Measurements from ENCODE around the gene MEF2C. TPM values are rescaled to one million over a fixed set of nuclear protein-coding genes. Genes with fewer than 3 reads are reported as not detected.

The MEF2C gene
- total and polyA plus RNA-seq, 2 donors = 8.0 to 12.8 TPM

- H3K4me3 ChIP-seq (ENCODE audit: low read length in 2 of 2) = peak overlapping the region in 1 of 2 donors; percentile 40
- peaks cover 0 to 15% of the 10 kb centered on the region in 2 donors for H3K27me3 ChIP-seq (ENCODE audit: control insufficient read depth in 2 of 2, insufficient read depth in 1 of 2, low read length in 1 of 2)
- whole genome bisulfite sequencing = 14% methylated on average over 10 of the region's 10 CpGs
- H3K4me1 ChIP-seq (ENCODE audit: control insufficient read depth in 2 of 2, insufficient read depth in 2 of 2, low read length in 2 of 2) = peaks cover 0 to 11% of the 10 kb centered on the region in 2 donors
- no peaks in the 10 kb centered on the region for H3K9me3 ChIP-seq (ENCODE audit: control insufficient read depth in 2 of 2, insufficient read depth in 1 of 2, low read length in 1 of 2)
- no peaks in the 10 kb centered on the region for H3K36me3 ChIP-seq (ENCODE audit: control insufficient read depth in 2 of 2, insufficient read depth in 2 of 2, low read length in 1 of 2)
- no peak for DNase-seq (ENCODE audit: low read depth in 6 of 9, low spot score in 9 of 9)
- no peak overlapping the region for H3K27ac ChIP-seq (ENCODE audit: low read depth in 1 of 2, low read length in 1 of 2)
Measured at GRCh38 chr5:88890070-88890781, 7.2 kb upstream of the MEF2C start.

DNA sequence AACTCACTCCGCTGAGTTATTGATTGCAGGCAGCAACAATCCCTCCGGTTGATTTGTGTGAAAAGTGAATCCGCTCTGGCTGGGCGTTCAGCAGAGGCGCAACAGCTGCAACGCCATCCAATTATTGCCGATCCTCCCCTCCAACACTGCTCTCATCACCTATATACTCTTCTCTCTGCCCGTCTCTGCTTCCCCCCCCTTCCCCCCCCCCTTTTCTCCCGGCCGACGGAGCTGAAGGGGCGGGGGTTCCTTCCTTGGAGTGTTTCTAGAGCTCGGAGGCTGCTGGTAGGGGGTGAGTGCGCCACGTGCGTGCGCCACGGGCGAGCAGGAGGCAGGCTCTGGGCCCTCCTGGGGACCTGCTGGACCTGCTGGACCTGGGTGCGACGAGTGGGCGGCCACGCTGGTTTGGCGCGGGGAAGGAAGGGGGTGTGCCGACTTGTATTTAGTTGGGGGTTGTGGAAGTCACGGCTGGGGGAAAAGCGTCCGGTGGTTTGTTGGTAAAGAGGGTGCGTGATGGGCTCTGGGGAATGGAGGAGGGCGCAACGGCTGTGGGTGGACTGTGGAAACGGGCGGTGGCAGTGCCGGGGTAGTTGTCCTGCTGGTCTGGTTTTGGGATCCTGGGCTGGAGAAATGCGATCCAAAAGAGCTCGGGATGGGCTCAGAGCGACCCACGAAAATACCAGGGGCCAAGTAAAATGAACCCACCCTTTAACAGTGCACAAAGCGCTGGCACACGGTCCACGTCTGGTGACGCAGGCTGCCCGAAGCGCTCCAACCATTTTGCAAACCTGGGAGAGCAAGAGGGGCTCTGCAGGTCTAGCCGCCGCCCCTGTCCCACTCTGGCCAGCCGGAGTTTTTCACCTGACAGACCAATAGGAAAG is 6.4 kb upstream of the MEF2C start:
- Histone ChIP-seq H3K4me1 (ENCODE audit: control insufficient read depth in 2 of 2, insufficient read depth in 2 of 2, low read length in 2 of 2) (peaks cover 1 to 12% of the 10 kb centered on the region in 2 donors), H3K4me3 (ENCODE audit: low read length in 2 of 2) (peak overlapping the region; percentile 40 to 43), H3K36me3 (ENCODE audit: control insufficient read depth in 2 of 2, insufficient read depth in 2 of 2, low read length in 1 of 2) (no peaks in the 10 kb centered on the region), H3K9me3 (ENCODE audit: control insufficient read depth in 2 of 2, insufficient read depth in 1 of 2, low read length in 1 of 2) (no peaks in the 10 kb centered on the region), H3K27me3 (ENCODE audit: control insufficient read depth in 2 of 2, insufficient read depth in 1 of 2, low read length in 1 of 2) (peaks cover 1 to 16% of the 10 kb centered on the region in 2 donors), H3K27ac (ENCODE audit: low read depth in 1 of 2, low read length in 1 of 2) (no peak overlapping the region)
- DNase-seq (ENCODE audit: low read depth in 6 of 9, low spot score in 9 of 9) = peak in 1 of 9 donors; percentile 40
- under 1% methylated on average over 48 of the region's 48 CpGs for WGBS

- H3K36me3 ChIP-seq (ENCODE audit: control insufficient read depth in 2 of 2, insufficient read depth in 2 of 2, low read length in 1 of 2) = no peaks in the 10 kb centered on the region
- H3K4me3 ChIP-seq (ENCODE audit: low read length in 2 of 2) = peak overlapping the region in 1 of 2 donors; percentile 40
- 9% methylated on average over 9 of the region's 9 CpGs for WGBS
- no peak overlapping the region for H3K27ac ChIP-seq (ENCODE audit: low read depth in 1 of 2, low read length in 1 of 2)
- H3K9me3 ChIP-seq (ENCODE audit: control insufficient read depth in 2 of 2, insufficient read depth in 1 of 2, low read length in 1 of 2) = peaks cover 0 to 3% of the 10 kb centered on the region in 2 donors
- DNase-seq (ENCODE audit: low read depth in 6 of 9, low spot score in 9 of 9) = no peak
- peaks cover 2 to 22% of the 10 kb centered on the region in 2 donors for H3K27me3 ChIP-seq (ENCODE audit: control insufficient read depth in 2 of 2, insufficient read depth in 1 of 2, low read length in 1 of 2)
- H3K4me1 ChIP-seq (ENCODE audit: control insufficient read depth in 2 of 2, insufficient read depth in 2 of 2, low read length in 2 of 2) = peaks cover 4 to 17% of the 10 kb centered on the region in 2 donors
Measured at GRCh38 chr5:88888848-88889188, 5.8 kb upstream of the MEF2C start.

DNA sequence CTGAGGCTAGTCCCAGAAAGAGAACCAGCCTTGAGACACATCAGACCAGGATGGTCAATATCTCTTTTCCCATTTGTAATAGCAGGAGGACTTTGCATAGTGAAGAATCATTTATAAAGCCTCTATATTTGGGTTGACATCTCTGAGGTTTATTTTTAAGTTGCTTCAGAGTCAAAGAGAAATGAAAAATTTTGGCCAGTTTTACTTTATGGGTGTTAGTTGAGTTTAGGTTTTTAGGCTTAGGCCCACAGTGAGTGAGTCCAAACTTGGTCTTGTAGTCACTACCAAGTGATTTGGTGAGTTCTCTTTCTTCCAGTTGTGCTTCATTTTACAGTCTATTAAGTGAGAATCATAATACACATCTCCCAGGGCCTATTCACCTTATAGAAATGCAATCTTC is 5.3 kb upstream of the MEF2C start:
- no peak overlapping the region for H3K27ac ChIP-seq (ENCODE audit: low read depth in 1 of 2, low read length in 1 of 2)
- H3K27me3 ChIP-seq (ENCODE audit: control insufficient read depth in 2 of 2, insufficient read depth in 1 of 2, low read length in 1 of 2) = peaks cover 2 to 22% of the 10 kb centered on the region in 2 donors
- H3K9me3 ChIP-seq (ENCODE audit: control insufficient read depth in 2 of 2, insufficient read depth in 1 of 2, low read length in 1 of 2) = peaks cover 0 to 4% of the 10 kb centered on the region in 2 donors
- no peak overlapping the region for H3K4me3 ChIP-seq (ENCODE audit: low read length in 2 of 2)
- peaks cover 4 to 17% of the 10 kb centered on the region in 2 donors for H3K4me1 ChIP-seq (ENCODE audit: control insufficient read depth in 2 of 2, insufficient read depth in 2 of 2, low read length in 2 of 2)
- no peak for DNase-seq (ENCODE audit: low read depth in 6 of 9, low spot score in 9 of 9)
- no peaks in the 10 kb centered on the region for H3K36me3 ChIP-seq (ENCODE audit: control insufficient read depth in 2 of 2, insufficient read depth in 2 of 2, low read length in 1 of 2)

DNA sequence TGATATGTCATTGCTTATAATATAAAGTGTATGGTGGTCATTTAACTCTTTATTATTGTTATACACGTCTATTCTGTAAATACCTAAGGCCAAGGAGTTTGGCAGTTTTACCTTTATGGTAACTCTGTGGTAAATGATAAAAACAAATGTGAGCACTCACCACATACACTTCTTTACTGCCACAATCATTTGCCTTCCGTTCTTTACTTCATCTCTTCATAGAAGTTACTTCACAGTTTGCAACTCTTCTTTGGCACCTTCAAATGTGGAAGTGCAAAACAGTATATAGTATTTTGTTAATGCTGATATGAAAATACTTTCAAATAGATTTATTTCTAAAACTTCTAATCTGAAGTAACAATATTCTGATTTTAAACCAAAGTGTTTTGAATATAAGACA is 4.4 kb upstream of the MEF2C start:
- Histone ChIP-seq H3K4me3 (ENCODE audit: low read length in 2 of 2) (no peak overlapping the region), H3K27ac (ENCODE audit: low read depth in 1 of 2, low read length in 1 of 2) (no peak overlapping the region)
- WGBS = 57% methylated on average over 2 of the region's 2 CpGs

DNA sequence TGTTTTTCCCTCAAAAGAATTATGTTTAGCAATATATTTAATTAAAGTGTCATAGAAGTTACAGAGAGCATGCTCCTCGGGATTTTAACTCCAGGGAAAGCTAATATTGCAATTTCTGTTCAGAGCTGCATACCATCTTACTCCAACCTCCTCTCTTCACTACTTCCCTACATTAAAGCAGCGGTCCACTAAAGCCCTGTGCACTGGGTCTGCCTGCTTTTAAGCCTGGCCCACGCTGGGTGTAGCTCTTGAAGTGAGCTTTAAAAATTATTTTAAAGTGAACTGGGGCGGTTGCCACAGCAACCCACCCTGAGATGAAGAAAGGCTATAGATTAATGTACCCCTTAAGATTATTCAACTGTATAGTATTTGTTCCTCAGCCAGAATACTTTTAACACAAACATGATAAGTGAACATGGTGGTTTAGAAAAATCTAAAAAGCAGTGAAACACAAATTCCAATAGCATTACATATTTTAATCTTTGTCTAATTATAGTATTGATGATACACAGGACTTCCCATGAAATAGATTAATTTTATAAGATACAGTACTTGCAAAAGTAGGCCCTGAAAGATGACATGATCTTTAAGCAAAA is 3.9 kb upstream of the MEF2C start:
- no peaks in the 10 kb centered on the region for H3K36me3 ChIP-seq (ENCODE audit: control insufficient read depth in 2 of 2, insufficient read depth in 2 of 2, low read length in 1 of 2)
- no peak overlapping the region for H3K4me3 ChIP-seq (ENCODE audit: low read length in 2 of 2)
- WGBS = 50% methylated on average over 4 of the region's 4 CpGs

More for the DNA sequence above, 4.4 kb upstream of the MEF2C start:
- Histone ChIP-seq H3K4me1 (ENCODE audit: control insufficient read depth in 2 of 2, insufficient read depth in 2 of 2, low read length in 2 of 2) (peaks cover 4 to 19% of the 10 kb centered on the region in 2 donors), H3K27me3 (ENCODE audit: control insufficient read depth in 2 of 2, insufficient read depth in 1 of 2, low read length in 1 of 2) (peaks cover 2 to 22% of the 10 kb centered on the region in 2 donors), H3K36me3 (ENCODE audit: control insufficient read depth in 2 of 2, insufficient read depth in 2 of 2, low read length in 1 of 2) (no peaks in the 10 kb centered on the region), H3K9me3 (ENCODE audit: control insufficient read depth in 2 of 2, insufficient read depth in 1 of 2, low read length in 1 of 2) (peaks cover 0 to 4% of the 10 kb centered on the region in 2 donors)
- no peak for DNase-seq (ENCODE audit: low read depth in 6 of 9, low spot score in 9 of 9)

GRCh38 chr5:88886252-88886651 is 3.3 kb upstream of the MEF2C start:
- H3K9me3 ChIP-seq (ENCODE audit: control insufficient read depth in 2 of 2, insufficient read depth in 1 of 2, low read length in 1 of 2) = peaks cover 0 to 4% of the 10 kb centered on the region in 2 donors
- no peak overlapping the region for H3K4me3 ChIP-seq (ENCODE audit: low read length in 2 of 2)
- peaks cover 4 to 21% of the 10 kb centered on the region in 2 donors for H3K4me1 ChIP-seq (ENCODE audit: control insufficient read depth in 2 of 2, insufficient read depth in 2 of 2, low read length in 2 of 2)
- H3K36me3 ChIP-seq (ENCODE audit: control insufficient read depth in 2 of 2, insufficient read depth in 2 of 2, low read length in 1 of 2) = no peaks in the 10 kb centered on the region
- no peak overlapping the region for H3K27ac ChIP-seq (ENCODE audit: low read depth in 1 of 2, low read length in 1 of 2)
- H3K27me3 ChIP-seq (ENCODE audit: control insufficient read depth in 2 of 2, insufficient read depth in 1 of 2, low read length in 1 of 2) = peaks cover 2 to 22% of the 10 kb centered on the region in 2 donors
- WGBS = 39% methylated on average over 1 of the region's 1 CpG
- DNase-seq (ENCODE audit: low read depth in 6 of 9, low spot score in 9 of 9) = no peak

More for the DNA sequence above, 3.9 kb upstream of the MEF2C start:
- no peak for DNase-seq (ENCODE audit: low read depth in 6 of 9, low spot score in 9 of 9)
- Histone ChIP-seq H3K9me3 (ENCODE audit: control insufficient read depth in 2 of 2, insufficient read depth in 1 of 2, low read length in 1 of 2) (peaks cover 0 to 4% of the 10 kb centered on the region in 2 donors), H3K4me1 (ENCODE audit: control insufficient read depth in 2 of 2, insufficient read depth in 2 of 2, low read length in 2 of 2) (peaks cover 4 to 21% of the 10 kb centered on the region in 2 donors), H3K27ac (ENCODE audit: low read depth in 1 of 2, low read length in 1 of 2) (no peak overlapping the region), H3K27me3 (ENCODE audit: control insufficient read depth in 2 of 2, insufficient read depth in 1 of 2, low read length in 1 of 2) (peaks cover 2 to 22% of the 10 kb centered on the region in 2 donors)

DNA sequence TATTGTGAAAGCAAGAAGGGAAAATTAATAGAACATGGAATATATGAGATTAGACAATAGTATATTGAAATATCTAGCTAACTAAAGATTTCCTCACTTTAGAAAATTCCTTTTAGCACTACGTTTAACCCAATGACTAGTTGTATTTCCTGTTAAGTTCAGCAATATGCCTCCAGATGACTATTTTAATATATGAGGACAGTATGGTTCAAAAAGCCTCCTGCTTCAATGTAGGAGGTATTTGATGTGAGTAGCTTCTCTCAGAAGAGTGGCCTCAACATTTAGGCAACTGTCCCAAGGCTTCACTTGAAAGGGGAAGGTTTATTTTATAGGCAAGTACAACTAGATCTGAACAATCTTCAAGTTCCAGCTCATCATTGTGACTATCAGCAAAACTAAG is 2.0 kb upstream of the MEF2C start:
- Histone ChIP-seq H3K4me1 (ENCODE audit: control insufficient read depth in 2 of 2, insufficient read depth in 2 of 2, low read length in 2 of 2) (peaks cover 4 to 21% of the 10 kb centered on the region in 2 donors), H3K36me3 (ENCODE audit: control insufficient read depth in 2 of 2, insufficient read depth in 2 of 2, low read length in 1 of 2) (no peaks in the 10 kb centered on the region), H3K27me3 (ENCODE audit: control insufficient read depth in 2 of 2, insufficient read depth in 1 of 2, low read length in 1 of 2) (peaks cover 2 to 20% of the 10 kb centered on the region in 2 donors), H3K4me3 (ENCODE audit: low read length in 2 of 2) (no peak overlapping the region), H3K27ac (ENCODE audit: low read depth in 1 of 2, low read length in 1 of 2) (no peak overlapping the region), H3K9me3 (ENCODE audit: control insufficient read depth in 2 of 2, insufficient read depth in 1 of 2, low read length in 1 of 2) (peaks cover 0 to 4% of the 10 kb centered on the region in 2 donors)
- DNase-seq (ENCODE audit: low read depth in 6 of 9, low spot score in 9 of 9) = no peak
- WGBS = 20% methylated on average over 1 of the region's 1 CpG

GRCh38 chr5:88884608-88884877 is 1.6 kb upstream of the MEF2C start:
- peaks cover 4 to 17% of the 10 kb centered on the region in 2 donors for H3K4me1 ChIP-seq (ENCODE audit: control insufficient read depth in 2 of 2, insufficient read depth in 2 of 2, low read length in 2 of 2)
- H3K9me3 ChIP-seq (ENCODE audit: control insufficient read depth in 2 of 2, insufficient read depth in 1 of 2, low read length in 1 of 2) = peaks cover 0 to 4% of the 10 kb centered on the region in 2 donors
- WGBS = 27% methylated on average over 2 of the region's 2 CpGs
- H3K36me3 ChIP-seq (ENCODE audit: control insufficient read depth in 2 of 2, insufficient read depth in 2 of 2, low read length in 1 of 2) = no peaks in the 10 kb centered on the region
- DNase-seq (ENCODE audit: low read depth in 6 of 9, low spot score in 9 of 9) = no peak
- peak overlapping the region; percentile 58 to 63 for H3K4me3 ChIP-seq (ENCODE audit: low read length in 2 of 2)
- H3K27ac ChIP-seq (ENCODE audit: low read depth in 1 of 2, low read length in 1 of 2) = no peak overlapping the region
- H3K27me3 ChIP-seq (ENCODE audit: control insufficient read depth in 2 of 2, insufficient read depth in 1 of 2, low read length in 1 of 2) = peaks cover 2 to 15% of the 10 kb centered on the region in 2 donors
